Neuron (in vitro differentiated cells): ENCODE data around the gene UPK3A.
"Not testable (repeated sequence)": the region's sequence is repeated elsewhere in the genome, so short reads cannot be mapped to it uniquely, and the experiment has no call there.

Experiments used
- H2AFZ ChIP-seq: one replicate; pipeline ENCODE4 v1.6.1; 2013; ENCODE audit warnings: low read depth, mild to moderate bottlenecking, inconsistent platforms, low read length, moderate library complexity
- H3K27me3 ChIP-seq: one replicate; pipeline ENCODE4 v1.6.1; 2013; ENCODE audit warnings: low read length; ENCODE audit not compliant: insufficient read depth
- H3K36me3 ChIP-seq: one replicate; pipeline ENCODE4 v1.6.1; 2013; ENCODE audit warnings: low read length; ENCODE audit not compliant: insufficient read depth
- H3K4me1 ChIP-seq: one replicate; pipeline ENCODE4 v1.6.1; 2013; ENCODE audit warnings: low read length; ENCODE audit not compliant: insufficient read depth
- H3K4me3 ChIP-seq: 2 replicates; pipeline ENCODE4 v1.5.1; 2013; ENCODE audit warnings: mild to moderate bottlenecking, low read length, moderate library complexity
- H3K9me3 ChIP-seq: one replicate; pipeline ENCODE4 v1.6.1; 2013; ENCODE audit warnings: low read length

Gene UPK3A

DNA sequence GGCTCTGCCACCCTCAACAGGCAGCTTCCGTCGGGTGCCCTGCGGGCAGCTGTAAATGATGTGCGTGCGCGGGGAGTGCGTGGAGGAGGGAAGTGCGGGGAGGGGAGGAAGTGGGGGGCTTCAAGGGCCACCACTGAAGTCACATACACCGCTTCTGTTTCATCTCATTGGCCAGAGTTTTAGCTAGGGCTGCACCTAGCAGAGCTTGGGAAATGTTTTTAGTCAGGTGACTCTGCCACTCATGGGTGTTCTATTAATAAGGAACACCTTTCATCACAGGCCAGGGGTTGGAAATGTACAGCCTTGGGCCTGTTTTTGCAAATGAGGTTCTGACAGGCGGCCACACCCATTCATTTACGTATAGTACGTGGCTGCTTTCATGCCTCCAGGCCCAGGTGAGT lies 39.6 kb downstream of the UPK3A start:
- H3K36me3 ChIP-seq, result peaks cover 20% of the 10 kb centered on the region
- H3K9me3 ChIP-seq, result no peaks in the 10 kb centered on the region
- no peak overlapping the region for H2AFZ ChIP-seq
- no peak overlapping the region for H3K4me3 ChIP-seq
- H3K27me3 ChIP-seq, result no peaks in the 10 kb centered on the region
- peaks cover 4% of the 10 kb centered on the region for H3K4me1 ChIP-seq

DNA sequence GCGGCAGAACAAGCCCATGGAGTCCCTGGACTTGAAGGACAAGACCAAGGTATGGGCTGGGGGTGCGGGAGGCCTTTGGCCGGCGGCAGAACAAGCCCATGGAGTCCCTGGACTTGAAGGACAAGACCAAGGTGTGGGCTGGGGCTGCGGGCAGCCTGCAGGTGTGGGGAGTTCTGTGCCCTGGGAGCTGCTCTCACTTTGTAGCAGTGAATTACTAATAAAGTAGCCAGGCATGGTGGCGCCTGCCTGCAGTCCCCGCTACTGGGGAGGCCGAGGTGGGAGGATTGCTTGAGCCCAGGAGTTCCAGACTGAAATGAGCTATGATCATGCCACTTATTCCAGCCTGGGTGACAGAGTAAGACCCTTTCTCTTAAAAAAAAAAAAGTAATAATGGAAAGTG lies 43.5 kb downstream of the UPK3A start:
- H2AFZ ChIP-seq, H3K27me3 ChIP-seq, H3K9me3 ChIP-seq, H3K4me3 ChIP-seq, H3K4me1 ChIP-seq: not testable (repeated sequence)
- peaks cover 43% of the 10 kb centered on the region for H3K36me3 ChIP-seq

DNA sequence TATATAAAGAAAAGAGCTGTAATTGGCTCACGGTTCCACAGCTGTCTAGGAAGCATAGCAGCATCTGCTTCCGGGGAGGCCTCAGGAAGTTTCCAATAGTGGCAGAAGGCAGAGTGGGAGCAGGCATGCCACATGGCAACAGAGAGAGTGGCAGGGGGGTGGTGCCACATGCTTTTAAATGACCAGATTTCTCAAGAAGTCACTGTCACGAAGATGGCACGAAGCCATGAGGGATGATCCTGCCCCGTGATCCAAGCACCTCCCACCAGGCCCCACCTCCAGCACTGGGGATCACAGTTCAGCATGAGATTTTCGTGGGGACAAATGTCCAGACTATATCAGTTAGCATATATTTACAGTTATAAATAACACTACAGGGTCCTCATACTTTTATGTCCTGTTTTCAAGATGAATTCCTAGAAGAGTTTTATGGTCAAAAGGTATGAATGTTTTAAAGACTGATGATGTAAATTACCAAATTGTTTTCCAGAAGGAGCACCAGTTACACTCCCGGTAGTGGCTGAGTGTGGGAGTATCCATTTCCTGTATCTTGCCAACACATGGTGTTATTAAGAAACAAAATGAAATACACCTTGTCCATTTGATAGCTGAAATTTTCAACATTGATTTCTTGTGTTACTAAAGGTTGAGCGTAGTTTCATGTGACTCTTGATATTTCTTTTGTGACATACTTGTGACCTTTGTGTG lies 44.2 kb downstream of the UPK3A start:
- Histone ChIP-seq H3K9me3 (no peaks in the 10 kb centered on the region), H3K27me3 (no peaks in the 10 kb centered on the region), H3K36me3 (peaks cover 43% of the 10 kb centered on the region), H3K4me1 (no peaks in the 10 kb centered on the region), H2AFZ (no peak overlapping the region), H3K4me3 (no peak overlapping the region)

DNA sequence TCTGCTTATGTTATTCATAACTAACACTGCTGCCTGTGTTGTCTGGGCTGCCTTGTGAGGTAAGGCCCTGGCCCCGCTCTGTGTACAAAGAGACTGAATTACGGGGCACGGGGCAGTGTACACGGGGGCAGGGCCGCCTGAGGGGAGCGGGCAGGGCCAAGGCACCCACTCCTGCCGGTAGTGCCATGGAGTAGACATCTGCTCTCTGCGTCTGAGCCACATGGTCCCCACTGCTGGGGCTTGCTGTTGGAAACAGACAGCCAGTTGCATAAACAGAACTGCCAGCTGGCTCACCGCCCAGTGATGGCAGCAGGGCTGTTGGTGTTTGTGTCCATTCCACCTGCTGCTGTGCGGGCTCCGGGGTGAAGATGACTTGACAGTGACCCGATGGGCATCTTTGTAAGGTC lies 44.8 kb downstream of the UPK3A start:
- Histone ChIP-seq H3K9me3 (no peaks in the 10 kb centered on the region), H3K4me1 (no peaks in the 10 kb centered on the region), H3K27me3 (no peaks in the 10 kb centered on the region), H3K36me3 (peaks cover 43% of the 10 kb centered on the region), H2AFZ (no peak overlapping the region), H3K4me3 (no peak overlapping the region)

DNA sequence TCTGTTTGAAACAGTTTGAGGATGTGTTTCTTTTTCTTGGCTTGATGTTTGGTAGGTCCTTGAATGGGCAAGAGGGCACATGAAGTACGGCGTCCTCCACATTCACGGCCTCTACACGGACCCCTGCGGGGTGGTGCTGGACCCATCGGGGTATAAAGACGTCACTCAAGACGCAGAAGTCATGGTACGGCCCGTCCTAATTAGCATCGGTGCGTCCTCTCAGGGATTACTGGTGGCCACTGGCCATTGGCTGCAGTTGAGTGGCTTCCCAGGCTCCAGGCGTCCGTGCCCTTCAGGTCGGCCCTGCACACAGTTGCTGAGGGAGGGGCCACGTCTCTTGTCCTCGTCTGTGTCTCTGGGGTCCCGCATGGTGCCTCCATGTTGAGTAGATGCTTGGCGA lies 45.8 kb downstream of the UPK3A start:
- H3K4me3 ChIP-seq, result no peak overlapping the region
- peaks cover 43% of the 10 kb centered on the region for H3K36me3 ChIP-seq
- H3K9me3 ChIP-seq, result no peaks in the 10 kb centered on the region
- no peaks in the 10 kb centered on the region for H3K27me3 ChIP-seq
- H2AFZ ChIP-seq, result no peak overlapping the region
- no peaks in the 10 kb centered on the region for H3K4me1 ChIP-seq

DNA sequence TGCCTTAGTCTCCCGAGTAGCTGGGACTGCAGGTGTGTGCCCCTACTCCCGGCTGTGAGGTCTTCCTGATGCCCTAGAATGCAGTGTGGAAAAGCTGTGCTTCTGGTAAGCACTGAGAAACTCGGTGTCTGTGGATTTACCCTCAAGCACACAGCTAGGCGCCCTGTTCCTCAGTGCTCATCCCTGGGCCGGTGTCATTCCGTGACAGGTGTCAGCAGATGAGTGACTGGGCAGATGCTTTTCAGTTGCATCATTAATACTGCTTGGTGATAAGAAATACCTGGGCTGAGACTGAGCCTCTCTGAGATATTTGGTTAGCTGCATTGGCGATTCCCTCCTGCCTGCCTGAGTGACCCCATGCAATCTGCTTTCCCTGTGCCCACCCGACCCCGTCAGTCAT lies 46.7 kb downstream of the UPK3A start:
- Histone ChIP-seq H3K27me3 (no peaks in the 10 kb centered on the region), H2AFZ (no peak overlapping the region), H3K9me3 (no peaks in the 10 kb centered on the region), H3K4me3 (no peak overlapping the region), H3K36me3 (peaks cover 48% of the 10 kb centered on the region), H3K4me1 (peaks cover 7% of the 10 kb centered on the region)

DNA sequence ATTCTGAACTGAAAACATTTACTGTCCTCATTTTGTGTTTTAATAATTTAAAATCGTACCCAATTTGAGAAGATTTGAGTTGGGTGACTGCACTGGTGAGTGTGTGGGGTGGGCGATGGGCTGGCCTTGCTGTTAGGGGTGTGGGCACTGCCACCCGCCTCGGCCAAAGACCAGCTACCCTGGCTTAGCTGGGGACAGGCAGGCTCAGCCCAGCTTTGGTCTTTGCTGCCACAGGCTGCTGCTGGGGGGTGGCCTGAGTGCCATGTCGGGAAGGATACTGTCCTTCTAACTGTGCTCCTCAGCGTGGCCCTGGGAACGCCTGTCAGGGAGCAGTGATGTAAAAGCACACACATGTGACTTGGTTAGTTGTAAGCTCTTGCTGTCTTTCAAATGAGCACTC lies 47.3 kb downstream of the UPK3A start:
- no peak overlapping the region for H2AFZ ChIP-seq
- H3K9me3 ChIP-seq, result no peaks in the 10 kb centered on the region
- H3K4me3 ChIP-seq, result no peak overlapping the region
- no peaks in the 10 kb centered on the region for H3K27me3 ChIP-seq
- peaks cover 12% of the 10 kb centered on the region for H3K4me1 ChIP-seq
- peaks cover 48% of the 10 kb centered on the region for H3K36me3 ChIP-seq

DNA sequence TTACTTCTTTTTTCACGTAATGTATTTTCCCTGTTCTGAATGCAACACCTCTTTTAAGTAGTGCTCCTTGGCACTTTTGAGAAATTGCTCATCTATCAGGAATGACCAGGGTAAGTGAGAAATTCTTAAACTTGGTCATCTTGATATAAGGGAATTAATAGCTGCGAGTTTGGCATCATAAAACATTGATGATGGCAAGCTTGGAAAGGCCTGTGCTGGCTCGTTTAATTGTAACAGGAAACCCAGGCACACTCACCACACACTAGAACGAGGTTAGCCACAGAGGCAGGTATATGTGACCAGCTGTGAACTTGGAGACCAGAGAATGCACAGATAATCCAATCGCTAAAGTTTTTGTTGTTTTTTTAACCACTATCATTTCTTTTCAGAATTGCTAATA lies 49.3 kb downstream of the UPK3A start:
- Histone ChIP-seq H3K36me3 (peaks cover 44% of the 10 kb centered on the region), H3K27me3 (no peaks in the 10 kb centered on the region), H3K9me3 (no peaks in the 10 kb centered on the region), H2AFZ (no peak overlapping the region), H3K4me3 (no peak overlapping the region), H3K4me1 (peaks cover 16% of the 10 kb centered on the region)

DNA sequence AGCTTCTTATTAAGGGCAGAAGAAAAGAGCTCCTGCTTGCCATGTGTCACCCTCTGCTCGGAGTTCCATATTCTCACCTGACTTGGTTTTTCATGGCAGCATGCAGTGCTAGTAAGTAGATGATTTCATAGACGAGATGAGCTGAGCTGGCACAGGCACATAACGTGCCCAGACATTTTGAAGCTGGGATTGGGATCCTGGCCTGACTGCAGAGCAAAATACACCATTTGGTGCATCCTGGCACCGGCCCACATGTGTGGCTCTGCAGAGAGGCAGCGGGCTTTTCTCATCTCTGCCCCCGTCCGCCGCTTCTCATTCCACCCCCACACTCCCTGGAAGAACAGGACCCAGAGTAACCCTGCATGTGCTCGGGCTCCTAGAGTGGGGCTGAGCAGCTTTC lies 49.8 kb downstream of the UPK3A start:
- Histone ChIP-seq H3K4me3 (no peak overlapping the region), H3K9me3 (no peaks in the 10 kb centered on the region), H3K4me1 (peaks cover 16% of the 10 kb centered on the region), H2AFZ (no peak overlapping the region), H3K27me3 (no peaks in the 10 kb centered on the region), H3K36me3 (peaks cover 44% of the 10 kb centered on the region)

DNA sequence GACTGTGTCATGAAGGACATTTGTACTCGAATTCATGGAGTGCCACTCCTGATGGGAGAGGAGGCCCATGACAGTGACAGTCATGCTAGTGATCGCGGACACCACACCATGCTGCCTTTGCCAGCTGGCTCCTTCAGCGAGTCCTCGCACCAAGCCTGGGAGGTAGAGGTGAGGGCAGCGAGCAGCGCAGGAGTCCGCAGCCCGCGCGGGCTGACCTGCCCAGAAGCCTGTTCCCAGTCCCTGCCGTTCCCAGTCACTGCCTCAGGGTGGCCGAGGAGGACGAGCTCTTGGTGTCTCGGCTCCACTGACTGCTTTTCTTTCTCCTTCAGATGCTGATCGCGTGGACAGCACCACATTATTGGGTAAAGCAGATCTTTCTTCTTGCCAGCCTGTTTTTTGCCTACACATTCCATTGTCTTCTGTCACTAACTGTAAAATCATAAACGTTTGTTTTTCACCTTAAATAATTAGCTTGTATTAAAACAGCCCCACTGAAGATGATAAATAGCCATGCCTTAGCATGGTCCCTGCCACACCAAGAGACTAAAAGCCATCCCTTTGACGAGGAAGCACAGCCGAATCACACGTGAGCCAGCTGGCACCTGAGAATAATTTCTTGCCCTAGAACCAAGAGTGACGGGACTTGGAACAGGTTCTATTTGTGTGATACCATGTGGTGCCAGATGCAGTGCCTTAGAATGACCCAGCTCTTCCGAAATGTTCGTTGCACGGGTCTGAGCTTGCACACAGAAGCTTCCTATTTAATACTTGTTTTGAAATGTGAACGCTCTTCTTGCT lies 50.5 kb downstream of the UPK3A start:
- Histone ChIP-seq H2AFZ (no peak overlapping the region), H3K36me3 (peaks cover 40% of the 10 kb centered on the region), H3K4me1 (peaks cover 16% of the 10 kb centered on the region), H3K27me3 (no peaks in the 10 kb centered on the region), H3K4me3 (no peak overlapping the region), H3K9me3 (no peaks in the 10 kb centered on the region)

DNA sequence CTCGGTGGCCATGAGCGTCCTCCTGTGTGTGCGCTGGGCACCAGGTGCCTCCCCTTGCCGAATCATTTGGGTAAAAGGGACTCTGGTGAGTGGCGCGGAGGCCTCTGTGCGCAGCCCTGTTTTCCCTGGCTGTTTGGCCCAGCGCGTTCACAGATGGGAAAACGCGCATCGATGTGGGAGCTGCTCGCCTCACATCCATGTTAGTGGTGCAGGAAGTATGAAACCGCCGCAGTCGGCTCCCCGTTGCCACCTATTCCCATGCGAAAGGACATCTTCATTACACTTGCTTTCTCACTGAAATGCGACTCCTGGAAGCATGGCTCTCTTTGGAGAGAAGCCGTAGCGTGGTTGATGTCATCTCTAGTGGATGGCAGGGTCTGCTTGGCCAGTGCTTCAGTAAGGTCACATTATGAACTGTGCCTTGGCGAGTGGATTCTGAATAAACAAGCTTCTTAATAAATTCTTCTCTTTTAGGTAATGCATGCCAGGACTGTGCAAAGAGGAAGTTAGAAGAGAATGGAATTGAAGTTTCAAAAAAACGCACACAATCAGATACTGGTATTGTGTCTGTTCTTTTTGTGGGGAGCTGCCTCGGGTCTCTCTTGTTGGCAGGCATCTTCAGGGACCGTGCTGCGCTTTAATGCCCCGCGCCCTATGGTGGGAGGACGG lies 51.2 kb downstream of the UPK3A start:
- no peaks in the 10 kb centered on the region for H3K9me3 ChIP-seq
- H2AFZ ChIP-seq, result no peak overlapping the region
- H3K4me1 ChIP-seq, result peaks cover 16% of the 10 kb centered on the region
- no peak overlapping the region for H3K4me3 ChIP-seq
- H3K27me3 ChIP-seq, result no peaks in the 10 kb centered on the region
- peaks cover 37% of the 10 kb centered on the region for H3K36me3 ChIP-seq

DNA sequence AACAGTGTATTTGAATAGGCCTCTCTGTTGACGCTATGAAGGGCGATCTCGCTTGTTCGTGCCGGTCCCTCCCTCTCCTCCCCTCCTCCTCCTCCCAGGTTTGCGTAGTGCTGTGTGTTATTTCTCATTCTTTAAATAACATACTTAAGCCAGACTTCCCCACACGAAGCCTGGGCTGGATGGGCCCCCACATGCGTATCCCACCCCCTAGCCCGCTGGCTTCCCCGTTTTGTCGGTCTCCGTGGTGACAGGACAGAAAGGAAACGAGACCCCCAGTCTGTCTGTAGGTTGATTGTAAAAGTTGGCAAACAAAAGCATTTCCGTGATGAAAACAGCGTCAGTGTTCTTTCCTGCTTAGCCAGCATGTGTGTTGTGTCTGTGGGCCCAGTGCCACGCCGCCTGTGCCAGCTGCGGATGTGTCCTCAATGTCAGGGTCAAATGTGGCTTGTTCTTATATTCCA lies 52.3 kb downstream of the UPK3A start:
- no peak overlapping the region for H3K4me3 ChIP-seq
- no peaks in the 10 kb centered on the region for H3K27me3 ChIP-seq
- no peak overlapping the region for H2AFZ ChIP-seq
- no peaks in the 10 kb centered on the region for H3K9me3 ChIP-seq
- peaks cover 38% of the 10 kb centered on the region for H3K36me3 ChIP-seq
- peaks cover 16% of the 10 kb centered on the region for H3K4me1 ChIP-seq

DNA sequence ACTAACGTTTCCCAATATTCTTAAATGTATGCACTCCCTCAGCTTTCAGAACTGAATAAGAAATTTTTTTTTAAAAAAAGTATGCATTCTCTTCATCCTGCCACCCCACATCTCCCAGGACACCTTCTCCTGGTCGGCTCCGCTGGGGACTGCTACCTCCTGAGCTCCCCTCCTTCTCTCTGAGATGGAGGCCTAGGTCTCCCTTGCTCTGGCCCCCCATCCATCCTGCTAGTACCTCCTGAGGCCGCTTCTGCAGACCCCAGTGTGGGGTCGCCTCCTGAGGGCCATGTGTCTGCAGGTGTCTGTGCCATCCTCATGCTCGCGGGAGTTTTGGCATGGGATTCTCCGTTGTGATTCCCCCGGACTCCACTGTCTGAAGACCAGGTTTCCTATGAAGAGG lies 52.8 kb downstream of the UPK3A start:
- Histone ChIP-seq H2AFZ (no peak overlapping the region), H3K36me3 (peaks cover 36% of the 10 kb centered on the region), H3K9me3 (no peaks in the 10 kb centered on the region), H3K27me3 (no peaks in the 10 kb centered on the region), H3K4me1 (peaks cover 16% of the 10 kb centered on the region), H3K4me3 (no peak overlapping the region)
